T47D (cell line): ENCODE data around the gene PTK6.

ENCODE experiments used
- DNase-seq, 2 experiments: peaks; one replicate each; pipeline versions ENCODE4 v3.0.0 to v3.0.0-alpha.2; 2011 to 2012; ENCODE audit warnings: low read depth in 1 of 2, low spot score in 1 of 2
- JUND ChIP-seq: IDR thresholded peaks from 2 replicates; pipeline ENCODE4 v1.6.1; 2012; ENCODE audit warnings: low read depth
- in situ Hi-C: cut with HindIII; loops from 2 replicates; pipeline ENCODE4 v1.10.0; 2016; ENCODE audit warnings: low sequenced_read_pairs, low pct_unique_long_range_greater_than_20kb

Gene PTK6

DNA sequence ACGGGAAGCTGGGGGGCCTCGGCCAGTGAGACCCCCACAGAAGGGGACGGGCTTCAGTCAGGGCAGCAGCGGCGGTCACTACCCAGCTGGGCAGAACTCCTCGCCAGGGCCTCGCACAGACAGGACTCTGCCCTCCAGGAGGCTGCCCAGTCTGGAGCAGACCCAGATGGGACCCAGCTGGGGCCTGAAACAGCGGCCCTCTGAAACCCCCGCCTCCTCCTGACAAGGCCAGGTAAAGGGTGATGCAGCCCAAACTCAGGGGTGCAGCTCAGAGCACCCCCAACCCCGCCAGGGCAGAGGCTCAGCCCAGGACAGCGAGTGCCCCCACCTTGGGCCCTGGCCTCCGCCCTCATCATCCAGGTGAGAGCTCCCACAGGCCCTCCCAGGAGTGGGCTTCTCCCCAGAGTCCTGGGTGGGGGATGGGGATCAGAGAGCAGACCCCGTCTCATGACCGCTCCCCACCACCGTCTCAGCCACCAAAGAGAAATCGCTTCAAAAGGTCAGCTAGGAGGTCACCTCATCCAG lies 40.5 kb downstream of the PTK6 start:
- no peak for DNase-seq
- TF ChIP-seq JUND: no peak
- in situ Hi-C loops: no loop called here

DNA sequence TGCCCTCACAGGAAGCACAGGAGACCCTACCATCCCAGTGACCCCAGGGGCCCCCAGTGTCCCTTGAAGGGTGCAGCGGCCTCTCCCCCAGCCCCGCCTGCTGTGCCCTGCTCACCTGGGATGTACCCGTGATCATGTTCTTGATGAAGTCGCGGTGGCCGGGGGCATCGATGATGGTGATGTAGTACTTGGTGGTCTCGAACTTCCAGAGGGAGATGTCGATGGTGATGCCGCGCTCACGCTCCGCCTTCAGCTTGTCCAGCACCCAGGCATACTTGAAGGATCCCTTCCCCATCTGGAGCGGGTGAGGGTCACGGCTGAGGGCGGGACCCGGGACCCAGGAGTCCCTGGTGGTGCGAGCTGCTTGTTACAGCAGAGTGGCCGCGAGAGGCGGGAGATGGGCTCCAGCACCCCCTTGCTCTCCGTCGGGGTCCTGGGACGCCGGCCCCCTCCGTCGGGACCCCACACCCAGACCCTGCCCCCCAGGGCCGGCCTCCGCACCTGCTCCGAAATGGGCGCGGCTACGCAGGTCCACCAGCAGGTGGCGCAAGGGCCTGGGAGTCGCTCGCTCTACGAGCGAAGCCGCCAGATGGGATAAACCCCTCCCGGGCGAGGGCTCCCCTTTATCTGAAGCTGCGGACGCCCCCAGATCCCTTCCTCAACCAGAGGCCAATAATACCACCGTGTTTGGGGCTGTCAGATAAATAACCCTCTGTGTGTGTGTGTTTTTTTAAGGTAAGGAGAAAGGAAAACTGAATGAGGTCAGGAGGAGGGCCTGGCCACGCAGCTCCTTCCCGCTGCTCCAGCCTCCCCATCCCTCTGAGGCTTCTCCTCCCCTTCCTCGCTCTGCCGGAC lies 41.2 kb downstream of the PTK6 start:
- DNase-seq: peak; percentile 64 to 75
- in situ Hi-C loops: no loop called here
- no peak for TF ChIP-seq JUND

DNA sequence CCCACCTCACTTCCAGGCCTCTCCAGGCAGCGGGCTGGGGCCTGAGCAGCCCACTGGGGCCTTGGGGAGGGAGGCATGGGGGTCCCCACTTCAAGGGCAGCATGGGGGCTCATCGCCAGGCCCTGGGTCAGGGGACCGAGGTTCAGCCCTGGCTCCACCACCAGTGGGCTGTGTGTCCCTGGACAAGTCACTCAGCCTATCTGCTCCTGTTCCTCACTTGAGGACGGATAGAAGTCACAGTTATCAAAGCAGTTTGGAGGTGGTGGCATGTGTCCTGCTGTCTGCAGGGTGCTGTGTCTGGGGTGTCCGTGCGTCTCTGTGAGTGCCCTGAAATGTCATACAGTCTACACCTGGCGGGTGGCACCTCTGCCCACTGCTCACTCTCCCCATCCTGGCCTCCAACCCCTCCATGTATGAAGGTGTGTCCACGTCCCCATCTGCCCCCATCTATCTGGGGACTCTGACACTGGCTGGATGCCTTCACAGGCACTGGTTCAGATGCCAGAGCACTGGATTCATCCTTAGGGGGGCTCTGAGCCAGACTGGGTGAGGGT lies 41.9 kb downstream of the PTK6 start:
- in situ Hi-C loops: no loop called here

DNA sequence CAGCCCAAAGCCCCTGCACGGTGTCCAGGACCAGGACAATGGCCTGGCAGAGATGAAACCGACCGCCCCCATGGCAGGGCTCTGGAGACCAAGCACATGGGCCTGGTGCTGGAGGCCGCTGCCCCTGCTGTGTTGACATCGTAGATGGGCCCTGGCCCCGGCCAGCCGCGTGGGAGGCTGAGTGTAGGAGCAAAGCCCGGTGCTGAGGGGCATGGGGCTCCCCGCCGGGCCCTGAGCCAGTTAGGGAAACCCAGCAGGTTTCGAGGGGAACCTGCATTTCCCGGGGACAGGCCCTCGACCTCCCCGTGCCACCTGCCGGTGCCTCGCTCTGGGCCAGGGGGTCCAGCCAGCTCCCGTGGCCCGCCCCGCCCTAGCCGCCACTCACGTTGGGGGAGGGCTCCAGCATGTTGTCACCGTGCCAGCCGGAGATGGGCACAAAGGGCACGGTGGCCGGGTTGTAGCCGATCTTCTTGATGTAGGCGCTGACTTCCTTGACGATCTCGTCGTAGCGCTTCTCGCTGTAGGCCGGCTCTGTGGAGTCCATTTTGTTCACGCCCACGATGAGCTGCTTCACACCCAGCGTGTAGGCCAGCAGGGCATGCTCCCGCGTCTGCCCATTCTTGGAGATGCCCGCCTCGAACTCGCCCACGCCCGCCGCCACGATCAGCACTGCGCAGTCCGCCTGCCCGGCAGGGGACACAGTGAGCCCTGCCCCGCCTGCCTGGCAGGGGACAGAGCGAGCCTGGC lies 42.6 kb downstream of the PTK6 start:
- no peak for TF ChIP-seq JUND
- DNase-seq: no peak
- in situ Hi-C loops: no loop called here

More for the DNA sequence above, 41.9 kb downstream of the PTK6 start:
- no peak for TF ChIP-seq JUND
- DNase-seq: no peak

DNA sequence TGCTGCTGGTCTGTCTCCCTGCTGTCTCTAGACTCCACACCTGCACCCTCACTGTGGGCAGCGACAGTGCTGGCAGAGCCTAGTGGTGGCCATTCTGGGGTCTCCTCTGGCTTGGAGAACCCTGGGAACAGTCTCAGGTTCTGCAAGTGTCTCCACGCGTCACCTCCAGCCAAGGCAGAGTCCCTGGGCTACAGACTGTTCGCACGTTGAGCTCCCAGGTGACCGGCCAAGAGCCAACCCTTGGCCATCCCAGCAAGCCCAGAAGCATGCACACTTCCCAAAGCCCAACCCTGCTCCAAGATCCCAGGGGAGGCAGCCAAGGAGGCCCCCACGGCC lies 43.1 kb downstream of the PTK6 start:
- no peak for DNase-seq
- TF ChIP-seq JUND: no peak
- in situ Hi-C loops: no loop called here

DNA sequence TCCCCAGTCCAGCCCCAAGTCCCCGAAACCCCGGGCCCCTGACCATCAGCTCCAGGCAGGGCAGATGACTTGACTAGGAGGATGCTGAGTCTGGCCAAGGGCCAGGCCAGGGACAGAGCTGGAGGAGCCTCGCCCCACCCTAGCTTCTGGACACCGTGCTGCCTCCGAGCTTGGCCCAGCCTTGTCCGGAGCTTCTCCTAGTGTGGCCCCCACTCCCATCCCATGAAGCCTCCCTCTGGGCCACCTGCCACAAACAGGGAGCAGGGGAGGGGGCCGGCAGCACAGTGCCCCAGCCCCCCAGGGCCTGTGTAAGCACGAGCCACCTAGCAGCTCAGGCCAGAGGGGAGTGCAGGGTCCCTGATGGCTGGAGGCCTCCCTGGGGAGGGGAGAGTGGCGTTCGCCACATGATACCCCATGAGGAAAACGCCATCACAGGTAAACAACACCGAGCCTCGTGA lies 43.6 kb downstream of the PTK6 start:
- TF ChIP-seq JUND: no peak
- in situ Hi-C loops: no loop called here
- no peak for DNase-seq

DNA sequence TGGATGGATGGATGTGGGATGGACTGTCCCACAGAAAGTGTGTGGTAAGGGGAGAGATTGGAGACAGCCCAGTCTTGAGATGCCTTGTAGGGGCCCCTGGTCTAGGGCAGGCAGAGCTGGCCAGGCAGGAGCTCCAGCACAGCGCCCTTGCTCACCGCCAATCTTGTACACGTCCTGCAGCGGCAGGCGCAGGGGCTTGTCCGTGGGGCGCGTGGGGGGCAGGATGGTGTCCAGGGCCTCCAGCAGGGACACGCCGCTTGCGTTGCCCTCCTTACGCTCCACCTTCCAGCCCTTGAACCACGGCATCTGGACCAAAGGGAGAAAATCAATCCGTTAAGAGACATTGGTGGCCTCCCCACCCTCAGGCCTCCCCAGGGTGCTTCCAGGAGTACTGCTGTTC lies 44.2 kb downstream of the PTK6 start:
- in situ Hi-C loops: no loop called here
- DNase-seq: no peak
- TF ChIP-seq JUND: no peak

DNA sequence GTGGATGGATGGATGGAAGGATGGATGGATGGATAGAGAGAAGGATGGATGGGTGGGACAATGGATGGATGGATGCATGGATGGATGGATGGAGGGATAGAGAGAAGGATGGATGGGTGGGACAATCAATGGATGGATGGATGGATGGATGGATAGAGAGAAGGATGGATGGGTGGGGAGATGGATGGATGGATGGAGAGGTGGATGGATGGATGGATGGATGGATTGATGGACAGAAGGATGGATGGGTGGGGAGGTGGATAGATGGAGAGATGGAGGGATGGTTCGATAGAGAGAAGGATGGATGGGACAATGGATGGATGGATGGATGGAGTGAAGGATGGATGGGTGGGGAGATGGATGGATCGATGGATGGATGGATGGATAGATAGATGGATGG lies 44.7 kb downstream of the PTK6 start:
- in situ Hi-C loops: no loop called here
- DNase-seq: no peak
- TF ChIP-seq JUND: no peak

DNA sequence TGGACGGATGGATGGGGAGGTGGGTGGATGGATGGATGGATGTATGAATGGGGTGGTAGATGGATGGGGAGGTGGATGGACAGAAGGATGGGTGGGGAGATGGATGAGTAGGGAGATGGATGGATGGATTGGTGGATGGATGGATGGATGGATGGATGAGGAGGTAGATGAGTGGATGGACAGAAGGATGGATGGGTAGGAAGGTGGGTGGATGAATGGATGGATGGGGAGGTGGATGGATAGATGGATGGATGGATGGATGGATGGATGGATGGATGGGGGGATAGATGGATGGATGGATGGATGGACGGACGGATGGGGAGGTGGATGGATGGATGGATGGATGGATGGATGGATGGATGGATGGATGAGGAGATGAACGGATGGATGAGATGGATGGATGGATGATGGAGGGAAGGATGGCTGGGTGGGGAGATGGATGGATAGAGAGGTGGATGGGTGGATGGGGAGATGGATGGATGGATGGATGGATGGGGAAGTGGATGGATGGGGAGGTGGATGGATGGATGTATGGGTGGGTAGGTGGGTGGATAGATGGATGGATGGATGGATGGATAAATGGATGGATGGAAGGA lies 45.4 kb downstream of the PTK6 start:
- DNase-seq: no peak
- no peak for TF ChIP-seq JUND
- in situ Hi-C loops: no loop called here

DNA sequence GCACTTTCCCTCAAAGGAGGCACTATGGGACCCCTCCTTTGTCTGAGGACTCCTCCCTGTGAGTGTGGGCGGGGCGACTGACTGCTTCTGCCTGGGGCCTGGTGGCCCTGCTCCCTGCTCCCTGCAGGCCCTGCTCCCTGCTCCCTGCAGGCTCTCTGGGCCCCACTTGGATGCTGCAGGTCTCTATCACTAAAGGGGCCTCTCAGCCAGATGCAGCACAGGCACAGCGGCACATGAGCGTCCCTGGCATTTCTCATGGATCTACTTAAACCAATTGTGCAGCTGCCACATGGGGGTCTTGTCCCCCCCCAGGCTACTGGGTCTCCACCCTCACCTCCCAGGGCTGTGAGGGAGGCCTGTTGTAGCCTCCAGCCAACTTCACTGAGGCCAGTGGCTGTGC lies 46.1 kb downstream of the PTK6 start:
- in situ Hi-C loops: no loop called here
- no peak for DNase-seq
- TF ChIP-seq JUND: no peak

DNA sequence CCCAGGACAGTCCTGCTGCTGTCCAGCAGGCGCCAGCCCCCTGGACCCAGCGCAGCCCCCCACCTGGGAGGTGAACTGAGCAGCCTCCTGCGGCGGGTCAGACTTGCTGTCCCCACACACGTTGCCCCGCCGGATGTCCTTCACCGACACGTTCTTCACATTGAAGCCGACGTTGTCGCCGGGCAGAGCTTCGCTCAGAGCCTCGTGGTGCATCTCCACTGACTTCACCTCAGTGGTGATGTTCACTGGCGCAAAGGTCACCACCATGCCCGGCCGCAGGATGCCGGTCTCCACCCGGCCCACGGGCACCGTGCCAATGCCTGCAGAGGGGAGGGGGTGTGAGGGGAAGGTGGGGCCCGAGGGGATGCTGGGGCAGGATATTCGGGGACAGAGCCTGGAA lies 46.8 kb downstream of the PTK6 start:
- no peak for TF ChIP-seq JUND
- in situ Hi-C loops: no loop called here
- DNase-seq: no peak

DNA sequence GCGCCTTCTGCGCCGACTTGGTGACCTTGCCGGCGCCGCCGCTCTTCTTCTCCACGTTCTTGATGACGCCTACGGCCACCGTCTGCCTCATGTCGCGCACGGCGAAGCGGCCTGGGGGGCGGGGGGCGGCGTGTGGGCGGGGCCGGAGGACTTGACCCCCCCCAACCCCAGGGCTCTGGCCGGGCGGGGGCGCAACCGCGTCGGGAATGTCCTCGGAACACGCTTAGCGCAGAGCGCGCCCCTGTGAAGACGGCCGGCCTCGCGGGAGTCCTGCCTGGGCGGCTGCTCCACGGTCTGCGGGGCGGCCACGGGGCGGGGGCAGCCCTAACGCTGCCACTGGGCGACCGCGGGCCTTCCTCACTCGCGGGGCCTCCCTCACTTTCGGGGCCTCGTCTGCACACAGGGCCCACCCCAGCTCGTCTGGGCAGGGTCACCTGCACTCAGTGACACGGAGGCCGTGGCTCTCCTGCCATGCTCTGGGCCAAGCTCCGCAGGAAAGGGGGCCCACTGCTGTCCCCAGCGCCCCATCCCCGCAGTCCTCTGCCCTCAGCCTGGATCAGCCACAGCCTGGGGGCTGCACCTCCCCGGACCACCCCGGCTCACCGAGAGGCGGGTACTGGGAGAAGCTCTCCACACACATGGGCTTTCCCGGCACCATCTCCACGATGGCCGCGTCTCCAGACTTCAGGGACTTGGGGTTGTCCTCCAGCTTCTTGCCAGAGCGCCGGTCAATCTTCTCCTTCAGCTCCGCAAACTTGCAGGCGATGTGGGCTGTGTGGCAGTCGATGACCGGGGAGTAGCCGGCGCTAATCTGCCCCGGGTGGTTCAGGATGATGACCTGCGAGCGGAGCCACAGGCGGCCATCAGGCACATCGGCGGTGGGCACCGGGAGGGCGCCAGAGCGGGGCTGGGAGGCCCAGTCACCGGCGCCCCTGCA lies 48.6 kb downstream of the PTK6 start:
- no peak for TF ChIP-seq JUND
- DNase-seq: no peak
- in situ Hi-C loops: no loop called here
